Karpas-422 (cell line): Measurements from ENCODE around the gene KRTAP5-2. TPM values are rescaled to one million over a fixed set of nuclear protein-coding genes. Genes with fewer than 3 reads are reported as not detected.
"Not testable (repeated sequence)": the region's sequence is repeated elsewhere in the genome, so short reads cannot be mapped to it uniquely, and the experiment has no call there.

Experiments
- DNase-seq: peaks from one replicate; pipeline ENCODE4 v3.0.0-alpha.2; 2015
- H2AFZ ChIP-seq: fragments of 200-600 bp; sonication (generic); 2 replicates; pipeline ENCODE4 v1.6.1; 2014; ENCODE audit warnings: antibody characterized with exemption, low read length, mixed read lengths
- H3K27ac ChIP-seq: fragments of 200-600 bp; sonication (generic); 2 replicates; pipeline ENCODE4 v1.5.1; 2014; ENCODE audit warnings: mild to moderate bottlenecking, low read length, moderate library complexity
- H3K27me3 ChIP-seq: fragments of 200-600 bp; sonication (generic); 2 replicates; pipeline ENCODE4 v1.6.1; 2014; ENCODE audit warnings: low read length, mixed read lengths
- H3K36me3 ChIP-seq: fragments of 200-600 bp; sonication (generic); 2 replicates; pipeline ENCODE4 v1.6.1; 2014; ENCODE audit warnings: low read length, mixed read lengths; ENCODE audit not compliant: insufficient read depth
- H3K4me1 ChIP-seq: fragments of 200-600 bp; sonication (generic); 2 replicates; pipeline ENCODE4 v1.6.1; 2014; ENCODE audit warnings: mild to moderate bottlenecking, low read length, mixed read lengths
- H3K4me2 ChIP-seq: fragments of 200-600 bp; sonication (generic); 2 replicates; pipeline ENCODE4 v1.6.1; 2014; ENCODE audit warnings: low read length, low read depth, mild to moderate bottlenecking; ENCODE audit not compliant: poor library complexity, severe bottlenecking
- H3K4me3 ChIP-seq: fragments of 200-600 bp; sonication (generic); 2 replicates; pipeline ENCODE4 v1.5.1; 2014; ENCODE audit warnings: mild to moderate bottlenecking, antibody characterized with exemption, low read length, mixed read lengths
- H3K79me2 ChIP-seq: fragments of 200-600 bp; sonication (generic); 2 replicates; pipeline ENCODE4 v1.6.1; 2014; ENCODE audit warnings: mild to moderate bottlenecking, low read length, mixed read lengths
- H3K9ac ChIP-seq: fragments of 200-600 bp; sonication (generic); 2 replicates; pipeline ENCODE4 v1.6.0; 2014; ENCODE audit warnings: low read length
- H3K9me2 ChIP-seq: fragments of 200-600 bp; sonication (generic), shearing (Covaris generic); replicated peaks from 2 replicates; pipeline ENCODE4 v1.6.0; 2014; ENCODE audit warnings: mild to moderate bottlenecking, low read length, moderate library complexity; ENCODE audit not compliant: insufficient read depth
- H3K9me3 ChIP-seq: fragments of 300-700, 200-600 bp; sonication (generic); 2 replicates; pipeline ENCODE4 v1.6.1; 2014; ENCODE audit warnings: low read length, mixed read lengths
- H4K20me1 ChIP-seq: fragments of 200-600 bp; sonication (generic); 2 replicates; pipeline ENCODE4 v1.6.1; 2014; ENCODE audit warnings: mild to moderate bottlenecking, antibody characterized with exemption, low read length, low read depth; ENCODE audit not compliant: insufficient read depth
- total RNA-seq: library from RNA; depleted of rRNA; stranded (reverse); fragments of >200 nt; shearing (Covaris generic); gene quantifications from 2 replicates; pipeline ENCODE4 v1.2.3, GENCODE V29; 2014; ENCODE audit warnings: low replicate concordance

The KRTAP5-2 gene
- total RNA-seq, 1 experiment from 2014 or later, result not detected

DNA sequence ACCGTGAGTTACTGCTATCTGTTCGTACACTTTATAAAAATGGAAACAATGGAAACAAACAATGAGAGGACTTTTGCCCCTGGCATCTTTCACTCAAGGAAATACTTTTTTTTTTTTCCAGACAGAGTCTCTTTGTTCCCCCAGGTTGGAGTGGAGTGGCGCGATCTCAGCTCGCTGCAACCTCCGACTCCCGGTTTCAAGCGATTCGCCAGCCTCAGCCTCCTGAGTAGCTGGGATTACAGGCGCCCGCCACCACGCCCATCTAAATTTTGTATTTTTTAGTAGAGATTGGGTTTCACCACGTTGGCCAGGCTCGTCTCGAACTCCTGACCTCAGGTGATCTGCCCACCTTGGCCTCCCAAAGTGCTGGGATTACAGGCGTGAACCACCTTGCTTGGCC lies 22.3 kb downstream of the KRTAP5-2 start:
- not testable (repeated sequence) for H3K79me2 ChIP-seq, H2AFZ ChIP-seq, H3K27ac ChIP-seq, H3K4me3 ChIP-seq, DNase-seq, H3K36me3 ChIP-seq, H3K4me2 ChIP-seq, H3K9me3 ChIP-seq, H3K27me3 ChIP-seq, H3K9ac ChIP-seq, H3K9me2 ChIP-seq
- peaks cover 13% of the 10 kb centered on the region for H4K20me1 ChIP-seq
- peaks cover 24% of the 10 kb centered on the region for H3K4me1 ChIP-seq

DNA sequence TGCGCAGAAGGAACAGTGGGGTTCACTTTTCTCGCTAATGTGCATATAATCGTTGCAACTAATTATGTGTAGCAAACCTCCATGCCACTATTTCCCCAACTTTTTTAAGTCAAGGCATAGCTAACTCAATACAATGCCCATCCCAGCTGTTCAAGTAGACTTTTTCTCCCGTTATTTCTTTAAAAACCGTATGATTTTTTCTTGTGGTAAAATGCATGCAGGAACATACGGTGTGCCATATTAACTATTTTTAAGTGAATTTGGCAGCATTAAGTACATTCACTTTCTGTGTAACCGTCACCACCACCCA lies 23.2 kb downstream of the KRTAP5-2 start:
- Histone ChIP-seq H3K4me1 (peaks cover 24% of the 10 kb centered on the region), H3K79me2 (no peaks in the 10 kb centered on the region), H3K9me2 (no peaks in the 10 kb centered on the region), H3K27ac (no peak overlapping the region), H3K4me3 (no peak overlapping the region), H2AFZ (no peak overlapping the region), H3K9me3 (no peaks in the 10 kb centered on the region), H4K20me1 (peaks cover 17% of the 10 kb centered on the region), H3K9ac (no peak overlapping the region), H3K4me2 (no peak overlapping the region), H3K36me3 (no peaks in the 10 kb centered on the region), H3K27me3 (no peaks in the 10 kb centered on the region)
- no peak for DNase-seq

- Histone ChIP-seq H3K27ac (no peak overlapping the region), H2AFZ (no peak overlapping the region), H3K79me2 (no peaks in the 10 kb centered on the region), H3K9ac (no peak overlapping the region), H3K4me3 (peak overlapping the region; percentile 54; the same call in 1 of the 2 replicates), H3K27me3 (no peaks in the 10 kb centered on the region), H4K20me1 (peaks cover 22% of the 10 kb centered on the region), H3K36me3 (no peaks in the 10 kb centered on the region), H3K4me1 (peaks cover 24% of the 10 kb centered on the region), H3K9me3 (no peaks in the 10 kb centered on the region), H3K4me2 (peak overlapping the region; percentile 74), H3K9me2 (no peaks in the 10 kb centered on the region)
- DNase-seq, result peak; percentile 89
Measured at GRCh38 chr11:1574238-1574932, 23.7 kb downstream of the KRTAP5-2 start.

DNA sequence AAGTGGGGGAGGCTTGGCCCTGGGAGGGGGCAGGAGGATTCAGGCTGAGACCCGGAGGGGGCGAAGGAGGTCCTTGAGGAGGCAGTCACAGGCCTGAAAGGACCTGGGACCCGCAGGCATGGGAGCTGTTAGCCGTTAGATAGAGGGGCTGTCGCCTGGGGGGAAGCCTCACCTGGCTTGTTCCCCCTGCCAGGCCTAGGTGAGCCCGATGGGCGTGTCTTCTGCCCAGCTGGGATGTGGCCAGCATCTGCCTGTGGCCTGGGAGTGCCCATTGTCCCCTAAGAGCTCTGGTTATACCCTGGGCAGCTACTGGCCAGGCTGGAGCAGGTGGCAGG lies 24.2 kb downstream of the KRTAP5-2 start:
- no peak for DNase-seq
- H3K27ac ChIP-seq, result no peak overlapping the region
- no peaks in the 10 kb centered on the region for H3K9me2 ChIP-seq
- 0 out of 2 replicates have a peak overlapping the region, but pooled peaks have one; percentile 54 for H3K4me3 ChIP-seq
- H3K9me3 ChIP-seq, result no peaks in the 10 kb centered on the region
- no peaks in the 10 kb centered on the region for H3K36me3 ChIP-seq
- no peaks in the 10 kb centered on the region for H3K27me3 ChIP-seq
- H3K79me2 ChIP-seq, result no peaks in the 10 kb centered on the region
- H2AFZ ChIP-seq, result no peak overlapping the region
- H3K4me2 ChIP-seq, result peak overlapping the region; percentile 74
- no peak overlapping the region for H3K9ac ChIP-seq
- H4K20me1 ChIP-seq, result peaks cover 27% of the 10 kb centered on the region
- H3K4me1 ChIP-seq, result peaks cover 24% of the 10 kb centered on the region

GRCh38 chr11:1573077-1573902 lies 24.8 kb downstream of the KRTAP5-2 start:
- DNase-seq, result no peak
- Histone ChIP-seq H3K79me2 (no peaks in the 10 kb centered on the region), H3K27ac (no peak overlapping the region), H3K9me2 (no peaks in the 10 kb centered on the region), H3K4me1 (peaks cover 28% of the 10 kb centered on the region), H4K20me1 (peaks cover 31% of the 10 kb centered on the region), H3K4me3 (0 out of 2 replicates have a peak overlapping the region, but pooled peaks have one; percentile 54), H3K27me3 (no peaks in the 10 kb centered on the region), H3K9ac (no peak overlapping the region), H2AFZ (no peak overlapping the region), H3K36me3 (no peaks in the 10 kb centered on the region), H3K4me2 (peak overlapping the region; percentile 74), H3K9me3 (no peaks in the 10 kb centered on the region)

- no peaks in the 10 kb centered on the region for H3K9me2 ChIP-seq
- H2AFZ ChIP-seq, result no peak within 1 kb of the TSS
- H3K4me2 ChIP-seq, result no peak within 1 kb of the TSS
- no peaks in the 10 kb centered on the region for H3K27me3 ChIP-seq
- no peaks in the 10 kb centered on the region for H3K9me3 ChIP-seq
- H3K4me1 ChIP-seq, result peaks cover 34% of the 10 kb centered on the region
- H3K9ac ChIP-seq, result no peak within 1 kb of the TSS
- no peak within 1 kb of the TSS for H3K4me3 ChIP-seq
- H4K20me1 ChIP-seq, result peaks cover 33% of the 10 kb centered on the region
- DNase-seq, result peak; percentile 88
- H3K79me2 ChIP-seq, result no peaks in the 10 kb centered on the region
- H3K27ac ChIP-seq, result no peak within 1 kb of the TSS
- no peaks in the 10 kb centered on the region for H3K36me3 ChIP-seq
Measured at GRCh38 chr11:1572197-1573076, 25.7 kb downstream of the KRTAP5-2 start, which contains the start of gene DUSP8. Gene DUSP8, minus strand, starts transcription at chr11:1572271. Its CDS starts 6,445 bp downstream, at chr11:1565826.

GRCh38 chr11:1571760-1572196 lies 26.3 kb downstream of the KRTAP5-2 start:
- H3K9ac ChIP-seq, result no peak overlapping the region
- no peaks in the 10 kb centered on the region for H3K27me3 ChIP-seq
- no peaks in the 10 kb centered on the region for H3K79me2 ChIP-seq
- H3K27ac ChIP-seq, result no peak overlapping the region
- peaks cover 34% of the 10 kb centered on the region for H3K4me1 ChIP-seq
- H3K9me2 ChIP-seq, result no peaks in the 10 kb centered on the region
- no peak for DNase-seq
- peaks cover 39% of the 10 kb centered on the region for H4K20me1 ChIP-seq
- H2AFZ ChIP-seq, result no peak overlapping the region
- H3K4me2 ChIP-seq, result no peak overlapping the region
- H3K9me3 ChIP-seq, result no peaks in the 10 kb centered on the region
- H3K4me3 ChIP-seq, result no peak overlapping the region
- no peaks in the 10 kb centered on the region for H3K36me3 ChIP-seq
